ENCODE data around the gene SCYL1.

The SCYL1 gene

GRCh38 chr11:65586676-65587075 is 61.8 kb downstream of the SCYL1 start:
- DNase-seq = no peak
